Kidney (tissue), 14 donors: Measurements from ENCODE around the gene GAL3ST1. TPM values are rescaled to one million over a fixed set of nuclear protein-coding genes. Genes with fewer than 3 reads are reported as not detected.

Source experiments
- DNase-seq, 5 donors: peaks; one replicate each; pipeline ENCODE4 v3.0.0-alpha.2; 2013 to 2020
- FAIRE-seq: peaks from 2 replicates; lab custom pipeline; 2012; peaks lifted over from hg19 to GRCh38; lab: Jason Lieb, UNC
- H3K27ac ChIP-seq, 2 donors: one replicate each; pipeline ENCODE4 v1.7.0; 2013; ENCODE audit warnings: low read depth in 2 of 2, low read length in 2 of 2, inconsistent platforms in 1 of 2
- H3K27me3 ChIP-seq: one replicate; pipeline ENCODE4 v1.7.1; 2013; ENCODE audit warnings: low read length, inconsistent platforms; ENCODE audit not compliant: control insufficient read depth, insufficient read depth
- H3K36me3 ChIP-seq, 3 donors: one replicate each; pipeline versions ENCODE4 v1.7.0 to v1.7.1; 2013; ENCODE audit warnings: low read length in 3 of 3, control low read depth in 1 of 3, inconsistent platforms in 1 of 3; ENCODE audit not compliant: insufficient read depth in 3 of 3, control insufficient read depth in 2 of 3
- H3K4me1 ChIP-seq, 3 donors: one replicate each; pipeline versions ENCODE4 v1.7.0 to v1.7.1; 2013; ENCODE audit warnings: low read length in 3 of 3, inconsistent platforms in 1 of 3, low read depth in 1 of 3; ENCODE audit not compliant: control insufficient read depth in 2 of 3, insufficient read depth in 2 of 3
- H3K4me3 ChIP-seq, 3 donors: one replicate each; pipeline versions ENCODE4 v1.7.0 to v1.8.1; 2013; ENCODE audit warnings: low read length in 3 of 3, control low read depth in 1 of 3, inconsistent platforms in 1 of 3
- H3K9ac ChIP-seq, 3 donors: one replicate each; pipeline versions ENCODE4 v1.7.0 to v1.7.1; 2013; ENCODE audit warnings: low read length in 3 of 3, control low read depth in 1 of 3, inconsistent platforms in 1 of 3
- H3K9me3 ChIP-seq, 3 donors: one replicate each; pipeline versions ENCODE4 v1.7.0 to v1.7.1; 2013; ENCODE audit warnings: low read length in 3 of 3, control low read depth in 1 of 3, inconsistent platforms in 1 of 3; ENCODE audit not compliant: control insufficient read depth in 2 of 3, insufficient read depth in 1 of 3
- intact Hi-C: fragments of 100-400 bp; cut with DNase I; formaldehyde crosslinking; loops from one replicate; pipeline ENCODE4 v1.11.1; 2022
- polyA plus RNA-seq: library from polyadenylated mRNA; stranded (reverse); fragments of 350-450 nt; fragmentation: Illumina TruSeq; extraction: RNeasy Lipid Tissue Mini Kit (QIAGEN cat#74804); gene quantifications from one replicate; pipeline ENCODE4 v1.2.3, GENCODE V29; 2014; ENCODE audit warnings: low read depth, low replicate concordance; ENCODE audit not compliant: insufficient read depth
- total RNA-seq: library from RNA; stranded (reverse); fragmentation: NEBNext Ultra II Directional; extraction: Animal tissue kit (Norgen Biotek cat#: 25700); gene quantifications from one replicate; pipeline ENCODE4 v1.2.1, GENCODE V29; 2021
- TF ChIP-seq, protein P1 (sequence below): IDR thresholded peaks from 3 replicates; pipeline ENCODE4 v1.5.1; 2012; ENCODE audit warnings: mild to moderate bottlenecking, moderate library complexity, borderline replicate concordance; ENCODE audit not compliant: insufficient read depth; ENCODE audit errors: extremely low read depth
- donor health status: control.
- donor health status: control.
- donor health status: control.
- donor health status: control.
- donor health status: control.
- donor health status: DM: yes; HTN: yes; CAD: no.
- donor health status: Normal renal cell carcinoma (clear cell type).

Gene GAL3ST1
- total and polyA plus RNA-seq, 2 donors from 2014 or later, result 16.1 to 34.3 TPM

DNA sequence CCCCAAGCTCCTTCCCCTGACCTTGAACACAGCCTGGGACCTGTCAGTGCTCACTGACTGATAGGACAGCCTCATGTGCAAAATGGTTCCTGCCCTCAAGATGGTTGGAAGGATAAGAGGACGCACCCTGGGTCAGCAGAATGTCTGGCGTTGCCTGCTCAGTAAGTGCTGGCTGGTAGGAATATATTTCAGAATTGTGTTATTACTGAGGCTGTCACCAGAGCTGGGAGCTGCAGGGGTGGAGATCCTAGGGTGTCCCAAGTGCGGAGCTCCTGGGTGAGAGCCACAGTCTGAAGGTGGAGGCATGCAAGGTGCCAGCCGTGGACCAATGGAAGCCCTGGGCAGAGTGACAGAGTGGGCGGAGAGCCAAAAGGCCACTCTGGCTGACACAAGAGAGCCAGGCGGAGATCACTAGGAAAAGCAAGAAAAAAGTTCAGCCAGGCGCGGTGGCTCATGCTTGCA, 67.9 kb downstream of the GAL3ST1 start:
- H3K4me1 ChIP-seq, result no peaks in the 10 kb centered on the region
- H3K36me3 ChIP-seq, result no peaks in the 10 kb centered on the region
- FAIRE-seq (no peak), DNase-seq (no peak)
- H3K4me3 ChIP-seq, result no peak overlapping the region
- intact Hi-C loops, result no loop called here
- H3K9me3 ChIP-seq, result no peaks in the 10 kb centered on the region
- no peak overlapping the region for H3K27ac ChIP-seq
- no peak overlapping the region for H3K9ac ChIP-seq
- TF ChIP-seq, protein P1, sequence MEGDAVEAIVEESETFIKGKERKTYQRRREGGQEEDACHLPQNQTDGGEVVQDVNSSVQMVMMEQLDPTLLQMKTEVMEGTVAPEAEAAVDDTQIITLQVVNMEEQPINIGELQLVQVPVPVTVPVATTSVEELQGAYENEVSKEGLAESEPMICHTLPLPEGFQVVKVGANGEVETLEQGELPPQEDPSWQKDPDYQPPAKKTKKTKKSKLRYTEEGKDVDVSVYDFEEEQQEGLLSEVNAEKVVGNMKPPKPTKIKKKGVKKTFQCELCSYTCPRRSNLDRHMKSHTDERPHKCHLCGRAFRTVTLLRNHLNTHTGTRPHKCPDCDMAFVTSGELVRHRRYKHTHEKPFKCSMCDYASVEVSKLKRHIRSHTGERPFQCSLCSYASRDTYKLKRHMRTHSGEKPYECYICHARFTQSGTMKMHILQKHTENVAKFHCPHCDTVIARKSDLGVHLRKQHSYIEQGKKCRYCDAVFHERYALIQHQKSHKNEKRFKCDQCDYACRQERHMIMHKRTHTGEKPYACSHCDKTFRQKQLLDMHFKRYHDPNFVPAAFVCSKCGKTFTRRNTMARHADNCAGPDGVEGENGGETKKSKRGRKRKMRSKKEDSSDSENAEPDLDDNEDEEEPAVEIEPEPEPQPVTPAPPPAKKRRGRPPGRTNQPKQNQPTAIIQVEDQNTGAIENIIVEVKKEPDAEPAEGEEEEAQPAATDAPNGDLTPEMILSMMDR, result no peak
- H3K27me3 ChIP-seq, result no peaks in the 10 kb centered on the region

Other genes starting within 250 kb of the GAL3ST1 start
- 34.5 TPM for gene TBC1D10A, start 247.7 kb downstream of the GAL3ST1 start, total RNA-seq
- 31.0 TPM for gene TBC1D10A, start 247.7 kb downstream of the GAL3ST1 start, polyA plus RNA-seq
- 179 TPM for gene SF3A1, start 217.8 kb downstream of the GAL3ST1 start, total RNA-seq
- gene SF3A1, start 217.8 kb downstream of the GAL3ST1 start, polyA plus RNA-seq, result 23.7 TPM
- 5.1 TPM for gene CCDC157, start 217.7 kb downstream of the GAL3ST1 start, total RNA-seq
- 6.0 TPM for gene CCDC157, start 217.7 kb downstream of the GAL3ST1 start, polyA plus RNA-seq
- gene RNF215, start 187.3 kb downstream of the GAL3ST1 start, total RNA-seq, result 19.7 TPM
- 15.9 TPM for gene RNF215, start 187.3 kb downstream of the GAL3ST1 start, polyA plus RNA-seq
- gene SEC14L2, start 177.6 kb downstream of the GAL3ST1 start, total RNA-seq, result 13.5 TPM
- 17.3 TPM for gene SEC14L2, start 177.6 kb downstream of the GAL3ST1 start, polyA plus RNA-seq
- 8.1 TPM for gene MTFP1, start 148.9 kb downstream of the GAL3ST1 start, total RNA-seq
- 82.6 TPM for gene MTFP1, start 148.9 kb downstream of the GAL3ST1 start, polyA plus RNA-seq
- not detected for gene SEC14L3, start 102.6 kb downstream of the GAL3ST1 start, total RNA-seq
- not detected for gene SEC14L3, start 102.6 kb downstream of the GAL3ST1 start, polyA plus RNA-seq
- 0.63 TPM for gene SEC14L4, start 69.0 kb downstream of the GAL3ST1 start, total RNA-seq
- gene SEC14L4, start 69.0 kb downstream of the GAL3ST1 start, polyA plus RNA-seq, result 0.41 TPM
- 13.9 TPM for gene SEC14L6, start 27.9 kb downstream of the GAL3ST1 start, total RNA-seq
- gene SEC14L6, start 27.9 kb downstream of the GAL3ST1 start, polyA plus RNA-seq, result 16.5 TPM
- 68.4 TPM for gene PES1, start 17.2 kb upstream of the GAL3ST1 start, total RNA-seq
- 57.0 TPM for gene PES1, start 17.2 kb upstream of the GAL3ST1 start, polyA plus RNA-seq
- 71.3 TPM for gene TCN2, start 32.5 kb upstream of the GAL3ST1 start, total RNA-seq
- 174 TPM for gene TCN2, start 32.5 kb upstream of the GAL3ST1 start, polyA plus RNA-seq
- gene SLC35E4, start 61.1 kb upstream of the GAL3ST1 start, total RNA-seq, result 3.2 TPM
- gene SLC35E4, start 61.1 kb upstream of the GAL3ST1 start, polyA plus RNA-seq, result 1.8 TPM
- gene DUSP18, start 93.2 kb upstream of the GAL3ST1 start, total RNA-seq, result 14.0 TPM
- gene DUSP18, start 93.2 kb upstream of the GAL3ST1 start, polyA plus RNA-seq, result 3.6 TPM
- gene OSBP2, start 120.2 kb upstream of the GAL3ST1 start, total RNA-seq, result 4.0 TPM
- 3.4 TPM for gene OSBP2, start 120.2 kb upstream of the GAL3ST1 start, polyA plus RNA-seq